GM23338 (cell line): ENCODE measurements around the gene SORCS2. TPM values are rescaled to one million over a fixed set of nuclear protein-coding genes. Genes with fewer than 3 reads are reported as not detected.

Experiments used
- ATAC-seq: fragments of 200-7000 bp; cut with Tn5 transposase; 3 replicates; pipeline ENCODE4 v1.9.1; 2020
- DNase-seq: peaks from one replicate; pipeline ENCODE4 v3.0.0-alpha.2; 2015; ENCODE audit warnings: low spot score
- H2AFZ ChIP-seq: fragments of 200-600 bp; sonication (generic); 2 replicates; pipeline ENCODE4 v1.8.0; 2016; ENCODE audit warnings: antibody characterized with exemption, mild to moderate bottlenecking, moderate library complexity
- H3F3A ChIP-seq: fragments of 200-600 bp; sonication (generic); replicated peaks from 2 replicates; pipeline ENCODE4 v1.8.0; 2017; ENCODE audit warnings: antibody characterized with exemption, mixed run types, low read depth
- H3K27ac ChIP-seq: fragments of 200-600 bp; sonication (generic); 2 replicates; pipeline ENCODE4 v1.6.1; 2016; ENCODE audit warnings: low read depth
- H3K27me3 ChIP-seq: fragments of 200-600 bp; sonication (generic); 2 replicates; pipeline ENCODE4 v1.8.0; 2016; ENCODE audit warnings: mild to moderate bottlenecking, mixed run types, moderate library complexity; ENCODE audit not compliant: insufficient read depth
- H3K36me3 ChIP-seq: fragments of 200-600 bp; sonication (generic); 2 replicates; pipeline ENCODE4 v1.8.0; 2016; ENCODE audit warnings: mild to moderate bottlenecking; ENCODE audit not compliant: insufficient read depth
- H3K4me1 ChIP-seq: fragments of 200-600 bp; sonication (generic); 2 replicates; pipeline ENCODE4 v1.8.0; 2016; ENCODE audit warnings: mild to moderate bottlenecking, moderate library complexity; ENCODE audit not compliant: insufficient read depth
- H3K4me2 ChIP-seq: fragments of 200-600 bp; sonication (generic); 2 replicates; pipeline ENCODE4 v1.7.1; 2017; ENCODE audit warnings: mixed run types
- H3K4me3 ChIP-seq: fragments of 200-600 bp; sonication (generic); 2 replicates; pipeline ENCODE4 v1.6.1; 2016; ENCODE audit warnings: mixed run types
- H3K79me2 ChIP-seq: fragments of 200-600 bp; sonication (generic); replicated peaks from 2 replicates; pipeline ENCODE4 v1.8.0; 2017; ENCODE audit warnings: mild to moderate bottlenecking; ENCODE audit not compliant: insufficient read depth
- H3K9me2 ChIP-seq: fragments of 200-600 bp; sonication (generic); 2 replicates; pipeline ENCODE4 v1.8.0; 2017; ENCODE audit not compliant: insufficient read depth
- H4K20me1 ChIP-seq: fragments of 200-600 bp; sonication (generic); replicated peaks from 2 replicates; pipeline ENCODE4 v1.8.0; 2017; ENCODE audit warnings: mild to moderate bottlenecking; ENCODE audit not compliant: insufficient read depth
- H3K27ac Mint-ChIP-seq: 2 replicates; pipeline ENCODE4 v1.8.0; 2020; ENCODE audit warnings: inconsistent platforms, mild to moderate bottlenecking, moderate library complexity, mixed read lengths
- H3K27me3 Mint-ChIP-seq: 3 replicates; pipeline ENCODE4 v1.8.0; 2022; ENCODE audit warnings: low read depth, mild to moderate bottlenecking, moderate library complexity, mixed read lengths, inconsistent platforms; ENCODE audit not compliant: insufficient read depth, poor library complexity
- H3K36me3 Mint-ChIP-seq: 3 replicates; pipeline ENCODE4 v1.8.0; 2021; ENCODE audit warnings: low read depth, mild to moderate bottlenecking, inconsistent platforms, moderate library complexity, mixed read lengths
- H3K4me1 Mint-ChIP-seq: 3 replicates; pipeline ENCODE4 v1.8.0; 2020; ENCODE audit warnings: mild to moderate bottlenecking, inconsistent platforms, mixed read lengths
- H3K4me3 Mint-ChIP-seq: 3 replicates; pipeline ENCODE4 v1.8.0; 2021; ENCODE audit warnings: moderate library complexity, mild to moderate bottlenecking, inconsistent platforms, mixed read lengths
- H3K9me3 Mint-ChIP-seq: 3 replicates; pipeline ENCODE4 v1.8.0; 2020; ENCODE audit warnings: moderate library complexity, mild to moderate bottlenecking, inconsistent platforms, mixed read lengths
- STAT1 ChIP-seq: IDR thresholded peaks from one replicate; pipeline ENCODE4 v1.6.1; 2016; ENCODE audit warnings: antibody characterized with exemption; ENCODE audit not compliant: unreplicated experiment
- ZNF114 ChIP-seq: fragments of 250-450 bp; sonication (Bioruptor Pico); IDR thresholded peaks from 2 replicates; pipeline ENCODE4 v1.5.0; 2020; ENCODE audit warnings: mild to moderate bottlenecking, moderate library complexity
- ZNF331 ChIP-seq: fragments of 250-450 bp; sonication (Bioruptor Pico); IDR thresholded peaks from 2 replicates; pipeline ENCODE4 v1.5.0; 2020; ENCODE audit warnings: low read depth, mild to moderate bottlenecking, moderate library complexity
- polyA plus RNA-seq: library from polyadenylated mRNA; unstranded; fragments of >200 nt; fragmentation: Nextera tagmentation; extraction: Ambion mirVana; gene quantifications from 2 replicates; pipeline ENCODE4 v1.2.1, GENCODE V29; 2016
- total RNA-seq: library from RNA; depleted of rRNA; stranded (reverse); fragments of >200 nt; shearing (Covaris generic); gene quantifications from 2 replicates; pipeline ENCODE4 v1.2.3, GENCODE V29; 2014
- TF ChIP-seq, protein P1 (sequence below): IDR thresholded peaks from one replicate; pipeline ENCODE4 v1.6.1; 2018; ENCODE audit warnings: antibody characterized with exemption; ENCODE audit not compliant: unreplicated experiment
- TF ChIP-seq, protein P2 (sequence below): fragments of 250-450 bp; sonication (Bioruptor Pico); IDR thresholded peaks from 2 replicates; pipeline ENCODE4 v1.5.0; 2020; ENCODE audit warnings: mild to moderate bottlenecking, moderate library complexity

The SORCS2 gene
- total and polyA plus RNA-seq, 2 experiments from 2014 or later: 0.47 to 2.4 TPM

DNA sequence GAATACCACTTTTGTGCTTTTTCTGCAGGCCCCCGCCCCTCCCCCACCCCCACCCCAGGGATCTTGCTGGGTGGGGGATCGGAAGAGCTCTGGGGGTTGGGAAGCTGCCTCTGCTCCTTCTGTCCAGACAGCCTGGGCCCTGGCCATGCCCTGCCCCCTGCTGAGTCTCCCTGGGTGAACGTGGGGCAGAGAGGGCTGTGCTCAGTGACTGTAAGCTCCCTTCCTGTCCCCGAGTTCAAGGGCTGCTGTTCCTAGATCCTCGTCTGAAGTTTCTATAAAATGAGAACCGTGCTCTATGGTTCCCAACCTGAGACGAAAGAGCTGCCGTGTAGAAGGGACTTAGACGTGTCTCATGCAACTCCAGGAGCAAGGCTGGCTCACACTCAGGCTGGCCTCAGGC lies 105.0 kb downstream of the SORCS2 start (continued):
- TF ChIP-seq, protein P1, sequence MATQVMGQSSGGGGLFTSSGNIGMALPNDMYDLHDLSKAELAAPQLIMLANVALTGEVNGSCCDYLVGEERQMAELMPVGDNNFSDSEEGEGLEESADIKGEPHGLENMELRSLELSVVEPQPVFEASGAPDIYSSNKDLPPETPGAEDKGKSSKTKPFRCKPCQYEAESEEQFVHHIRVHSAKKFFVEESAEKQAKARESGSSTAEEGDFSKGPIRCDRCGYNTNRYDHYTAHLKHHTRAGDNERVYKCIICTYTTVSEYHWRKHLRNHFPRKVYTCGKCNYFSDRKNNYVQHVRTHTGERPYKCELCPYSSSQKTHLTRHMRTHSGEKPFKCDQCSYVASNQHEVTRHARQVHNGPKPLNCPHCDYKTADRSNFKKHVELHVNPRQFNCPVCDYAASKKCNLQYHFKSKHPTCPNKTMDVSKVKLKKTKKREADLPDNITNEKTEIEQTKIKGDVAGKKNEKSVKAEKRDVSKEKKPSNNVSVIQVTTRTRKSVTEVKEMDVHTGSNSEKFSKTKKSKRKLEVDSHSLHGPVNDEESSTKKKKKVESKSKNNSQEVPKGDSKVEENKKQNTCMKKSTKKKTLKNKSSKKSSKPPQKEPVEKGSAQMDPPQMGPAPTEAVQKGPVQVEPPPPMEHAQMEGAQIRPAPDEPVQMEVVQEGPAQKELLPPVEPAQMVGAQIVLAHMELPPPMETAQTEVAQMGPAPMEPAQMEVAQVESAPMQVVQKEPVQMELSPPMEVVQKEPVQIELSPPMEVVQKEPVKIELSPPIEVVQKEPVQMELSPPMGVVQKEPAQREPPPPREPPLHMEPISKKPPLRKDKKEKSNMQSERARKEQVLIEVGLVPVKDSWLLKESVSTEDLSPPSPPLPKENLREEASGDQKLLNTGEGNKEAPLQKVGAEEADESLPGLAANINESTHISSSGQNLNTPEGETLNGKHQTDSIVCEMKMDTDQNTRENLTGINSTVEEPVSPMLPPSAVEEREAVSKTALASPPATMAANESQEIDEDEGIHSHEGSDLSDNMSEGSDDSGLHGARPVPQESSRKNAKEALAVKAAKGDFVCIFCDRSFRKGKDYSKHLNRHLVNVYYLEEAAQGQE: no peak
- TF ChIP-seq STAT1: no peak
- TF ChIP-seq, protein P2, sequence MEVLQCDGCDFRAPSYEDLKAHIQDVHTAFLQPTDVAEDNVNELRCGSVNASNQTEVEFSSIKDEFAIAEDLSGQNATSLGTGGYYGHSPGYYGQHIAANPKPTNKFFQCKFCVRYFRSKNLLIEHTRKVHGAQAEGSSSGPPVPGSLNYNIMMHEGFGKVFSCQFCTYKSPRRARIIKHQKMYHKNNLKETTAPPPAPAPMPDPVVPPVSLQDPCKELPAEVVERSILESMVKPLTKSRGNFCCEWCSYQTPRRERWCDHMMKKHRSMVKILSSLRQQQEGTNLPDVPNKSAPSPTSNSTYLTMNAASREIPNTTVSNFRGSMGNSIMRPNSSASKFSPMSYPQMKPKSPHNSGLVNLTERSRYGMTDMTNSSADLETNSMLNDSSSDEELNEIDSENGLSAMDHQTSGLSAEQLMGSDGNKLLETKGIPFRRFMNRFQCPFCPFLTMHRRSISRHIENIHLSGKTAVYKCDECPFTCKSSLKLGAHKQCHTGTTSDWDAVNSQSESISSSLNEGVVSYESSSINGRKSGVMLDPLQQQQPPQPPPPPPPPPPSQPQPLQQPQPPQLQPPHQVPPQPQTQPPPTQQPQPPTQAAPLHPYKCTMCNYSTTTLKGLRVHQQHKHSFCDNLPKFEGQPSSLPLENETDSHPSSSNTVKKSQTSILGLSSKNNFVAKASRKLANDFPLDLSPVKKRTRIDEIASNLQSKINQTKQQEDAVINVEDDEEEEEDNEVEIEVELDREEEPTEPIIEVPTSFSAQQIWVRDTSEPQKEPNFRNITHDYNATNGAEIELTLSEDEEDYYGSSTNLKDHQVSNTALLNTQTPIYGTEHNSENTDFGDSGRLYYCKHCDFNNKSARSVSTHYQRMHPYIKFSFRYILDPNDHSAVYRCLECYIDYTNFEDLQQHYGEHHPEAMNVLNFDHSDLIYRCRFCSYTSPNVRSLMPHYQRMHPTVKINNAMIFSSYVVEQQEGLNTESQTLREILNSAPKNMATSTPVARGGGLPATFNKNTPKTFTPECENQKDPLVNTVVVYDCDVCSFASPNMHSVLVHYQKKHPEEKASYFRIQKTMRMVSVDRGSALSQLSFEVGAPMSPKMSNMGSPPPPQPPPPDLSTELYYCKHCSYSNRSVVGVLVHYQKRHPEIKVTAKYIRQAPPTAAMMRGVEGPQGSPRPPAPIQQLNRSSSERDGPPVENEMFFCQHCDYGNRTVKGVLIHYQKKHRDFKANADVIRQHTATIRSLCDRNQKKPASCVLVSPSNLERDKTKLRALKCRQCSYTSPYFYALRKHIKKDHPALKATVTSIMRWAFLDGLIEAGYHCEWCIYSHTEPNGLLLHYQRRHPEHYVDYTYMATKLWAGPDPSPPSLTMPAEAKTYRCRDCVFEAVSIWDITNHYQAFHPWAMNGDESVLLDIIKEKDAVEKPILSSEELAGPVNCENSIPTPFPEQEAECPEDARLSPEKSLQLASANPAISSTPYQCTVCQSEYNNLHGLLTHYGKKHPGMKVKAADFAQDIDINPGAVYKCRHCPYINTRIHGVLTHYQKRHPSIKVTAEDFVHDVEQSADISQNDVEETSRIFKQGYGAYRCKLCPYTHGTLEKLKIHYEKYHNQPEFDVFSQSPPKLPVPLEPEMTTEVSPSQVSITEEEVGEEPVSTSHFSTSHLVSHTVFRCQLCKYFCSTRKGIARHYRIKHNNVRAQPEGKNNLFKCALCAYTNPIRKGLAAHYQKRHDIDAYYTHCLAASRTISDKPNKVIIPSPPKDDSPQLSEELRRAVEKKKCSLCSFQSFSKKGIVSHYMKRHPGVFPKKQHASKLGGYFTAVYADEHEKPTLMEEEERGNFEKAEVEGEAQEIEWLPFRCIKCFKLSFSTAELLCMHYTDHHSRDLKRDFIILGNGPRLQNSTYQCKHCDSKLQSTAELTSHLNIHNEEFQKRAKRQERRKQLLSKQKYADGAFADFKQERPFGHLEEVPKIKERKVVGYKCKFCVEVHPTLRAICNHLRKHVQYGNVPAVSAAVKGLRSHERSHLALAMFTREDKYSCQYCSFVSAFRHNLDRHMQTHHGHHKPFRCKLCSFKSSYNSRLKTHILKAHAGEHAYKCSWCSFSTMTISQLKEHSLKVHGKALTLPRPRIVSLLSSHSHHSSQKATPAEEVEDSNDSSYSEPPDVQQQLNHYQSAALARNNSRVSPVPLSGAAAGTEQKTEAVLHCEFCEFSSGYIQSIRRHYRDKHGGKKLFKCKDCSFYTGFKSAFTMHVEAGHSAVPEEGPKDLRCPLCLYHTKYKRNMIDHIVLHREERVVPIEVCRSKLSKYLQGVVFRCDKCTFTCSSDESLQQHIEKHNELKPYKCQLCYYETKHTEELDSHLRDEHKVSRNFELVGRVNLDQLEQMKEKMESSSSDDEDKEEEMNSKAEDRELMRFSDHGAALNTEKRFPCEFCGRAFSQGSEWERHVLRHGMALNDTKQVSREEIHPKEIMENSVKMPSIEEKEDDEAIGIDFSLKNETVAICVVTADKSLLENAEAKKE (CRISPR knock-in tag): no peak
- no peak for TF ChIP-seq ZNF114 (CRISPR knock-in tag)
- no peak for TF ChIP-seq ZNF331 (CRISPR knock-in tag)

DNA sequence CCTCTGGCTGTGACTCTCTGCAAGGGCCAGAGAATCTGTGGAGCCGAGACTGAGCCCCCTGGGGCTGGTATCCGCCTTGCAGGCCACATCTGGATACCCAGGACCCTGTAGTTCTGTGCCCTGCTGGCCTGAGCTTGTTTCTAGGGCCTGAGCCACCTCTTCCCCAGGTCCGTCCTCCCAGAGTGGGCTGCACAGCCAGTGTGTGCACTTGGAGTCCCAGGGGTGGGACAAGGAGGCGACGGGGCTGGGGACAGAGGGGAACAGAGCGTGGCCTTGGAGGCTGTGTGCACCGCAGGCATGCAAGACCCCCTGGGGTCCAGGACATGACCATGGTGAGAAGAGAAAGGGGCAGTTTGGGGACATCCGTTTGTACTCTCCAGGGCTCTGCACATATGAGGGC lies 105.5 kb downstream of the SORCS2 start:
- H3K27me3 ChIP-seq: no peaks in the 10 kb centered on the region
- Mint-ChIP-seq H3K27ac (0 out of 2 replicates have a peak overlapping the region, but pooled peaks have one; percentile 31), H3K9me3 (no peaks in the 10 kb centered on the region), H3K4me3 (no peak overlapping the region), H3K27me3 (peaks cover 8% of the 10 kb centered on the region), H3K4me1 (peaks cover 3% of the 10 kb centered on the region), H3K36me3 (no peaks in the 10 kb centered on the region)
- H3K4me2 ChIP-seq: no peak overlapping the region
- no peaks in the 10 kb centered on the region for H3K36me3 ChIP-seq
- DNase-seq (no peak), ATAC-seq (no peak)
- no peaks in the 10 kb centered on the region for H3K4me1 ChIP-seq
- no peaks in the 10 kb centered on the region for H3K9me2 ChIP-seq
- no peaks in the 10 kb centered on the region for H4K20me1 ChIP-seq
- no peak overlapping the region for H3K27ac ChIP-seq
- no peak overlapping the region for H3K4me3 ChIP-seq
- H3K79me2 ChIP-seq: no peaks in the 10 kb centered on the region
- no peaks in the 10 kb centered on the region for H3F3A ChIP-seq
- H2AFZ ChIP-seq: no peak overlapping the region
- TF ChIP-seq, protein P2 (CRISPR knock-in tag): no peak
